ENCODE results near the gene TMEM184A.

The TMEM184A gene

DNA sequence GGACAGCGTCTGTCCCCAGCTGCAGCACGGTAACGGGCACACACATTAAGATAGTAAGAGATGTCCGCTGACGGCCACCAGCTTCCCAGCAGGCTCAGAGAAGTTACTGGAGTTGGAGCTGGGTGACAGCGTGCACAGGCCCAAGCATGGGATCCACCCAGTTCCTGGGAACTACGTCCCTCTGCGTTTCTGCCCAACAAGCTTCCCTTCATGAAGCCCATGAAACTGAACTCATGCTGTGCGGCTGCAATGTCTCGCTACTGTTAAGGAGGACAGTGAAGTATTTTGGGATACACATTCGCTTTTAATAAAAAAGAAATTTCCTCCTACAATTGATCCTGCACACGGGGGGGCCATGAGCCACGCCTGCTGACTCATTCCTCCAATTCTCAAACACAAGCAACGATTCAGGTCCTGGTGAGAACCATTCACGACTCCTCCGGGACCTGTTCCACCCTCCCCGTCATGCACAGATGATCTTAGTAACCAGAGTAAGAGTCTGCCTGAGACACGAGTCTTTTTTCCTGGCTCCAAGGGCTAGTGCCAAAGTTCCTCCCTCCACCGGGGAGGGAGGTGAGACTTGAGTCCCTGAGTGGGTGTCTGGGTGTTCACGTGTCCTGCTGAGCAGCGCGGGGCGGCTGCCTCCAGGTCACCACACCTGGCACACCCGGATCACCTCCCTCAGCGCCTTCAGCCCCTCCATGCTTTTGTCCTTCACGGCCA lies 11.2 kb upstream of the TMEM184A start:
- DNase-seq = no peak

DNA sequence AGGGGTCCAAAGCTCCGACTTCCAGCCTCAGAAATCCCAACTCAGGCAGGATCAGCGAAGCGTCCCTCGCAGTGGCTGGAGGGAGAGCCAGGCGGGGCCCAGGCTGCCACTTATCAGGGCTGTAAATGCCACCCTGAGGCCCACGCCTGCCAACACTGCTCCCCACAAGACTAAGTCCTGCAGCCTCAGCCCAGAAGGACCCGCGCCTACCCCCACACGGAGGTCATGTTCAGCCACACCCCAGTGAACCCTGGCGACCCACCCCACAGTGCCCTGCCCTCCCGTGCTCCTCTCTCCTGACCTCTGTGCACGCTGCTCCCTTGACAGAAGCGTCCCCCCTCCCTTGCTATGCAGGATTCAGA lies 10.7 kb upstream of the TMEM184A start:
- no peak for DNase-seq

DNA sequence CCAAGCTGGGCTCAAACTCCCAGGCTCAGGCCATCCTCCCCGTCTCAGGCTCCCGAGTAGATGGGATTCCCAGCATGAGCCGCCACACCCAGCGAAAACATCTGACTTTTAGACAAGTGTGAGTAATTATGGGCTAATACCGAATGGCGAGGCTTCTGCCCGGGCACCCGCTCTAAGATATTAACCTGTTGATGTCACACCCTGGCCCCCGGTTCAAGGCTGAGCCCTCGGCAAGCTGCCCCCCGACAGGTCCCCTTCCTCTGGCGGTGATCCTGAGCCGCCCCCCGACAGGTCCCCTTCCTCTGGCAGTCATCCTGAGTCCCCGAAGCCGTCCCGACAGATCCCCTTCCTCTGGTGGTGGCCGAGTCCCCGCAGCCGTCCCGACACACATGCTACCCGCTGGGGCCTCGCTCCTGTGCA lies 8.6 kb upstream of the TMEM184A start:
- no peak for DNase-seq

DNA sequence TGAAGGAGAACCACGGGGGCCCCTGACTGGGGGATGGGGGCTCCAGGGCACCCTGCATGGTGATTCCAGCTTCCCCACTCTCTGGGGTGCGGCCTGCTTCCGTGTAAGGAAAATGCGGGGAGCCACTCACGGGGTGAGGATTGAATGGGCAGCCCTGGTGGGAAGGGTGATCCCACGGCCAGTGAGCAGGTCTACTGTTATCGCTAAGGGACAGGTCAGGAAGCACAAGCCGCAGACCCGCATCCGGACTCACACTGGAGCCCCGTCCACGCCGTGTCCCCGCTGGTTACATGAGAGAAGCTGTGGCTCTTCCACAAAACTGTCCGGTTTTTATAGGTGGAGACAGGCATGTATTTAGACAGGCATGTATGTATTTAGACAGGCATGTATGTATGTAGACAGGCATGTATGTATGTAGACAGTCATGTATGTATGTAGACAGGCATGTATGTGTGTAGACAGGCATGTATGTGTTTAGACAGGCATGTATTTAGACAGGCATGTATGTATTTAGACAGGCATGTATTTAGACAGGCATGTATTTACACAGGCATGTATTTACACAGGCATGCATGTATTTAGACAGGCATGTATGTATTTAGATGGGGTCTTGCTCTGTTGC lies 8.1 kb upstream of the TMEM184A start:
- DNase-seq = no peak

DNA sequence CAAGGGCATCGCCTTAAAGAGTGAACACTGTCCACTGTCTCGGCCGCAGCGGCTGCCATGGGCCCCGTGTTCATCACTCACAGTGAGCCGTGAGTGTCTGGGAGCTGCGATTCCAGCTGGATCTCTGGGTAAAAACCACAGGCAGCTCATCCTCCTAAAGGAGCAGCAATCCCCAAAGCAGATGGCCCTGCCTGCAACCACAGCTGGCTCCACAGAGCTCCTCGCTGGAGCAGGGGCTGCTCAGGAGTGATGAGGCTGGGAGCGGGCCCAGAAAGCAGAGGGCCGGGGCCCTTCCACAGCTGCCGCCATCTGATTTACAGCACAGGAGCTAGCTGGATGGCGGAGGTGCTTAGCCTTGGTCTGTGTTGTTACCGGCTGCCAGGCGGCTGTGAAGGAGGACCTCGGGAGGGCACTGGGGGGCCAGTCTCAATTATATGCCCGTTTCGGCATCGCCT lies 6.6 kb upstream of the TMEM184A start:
- no peak for DNase-seq

DNA sequence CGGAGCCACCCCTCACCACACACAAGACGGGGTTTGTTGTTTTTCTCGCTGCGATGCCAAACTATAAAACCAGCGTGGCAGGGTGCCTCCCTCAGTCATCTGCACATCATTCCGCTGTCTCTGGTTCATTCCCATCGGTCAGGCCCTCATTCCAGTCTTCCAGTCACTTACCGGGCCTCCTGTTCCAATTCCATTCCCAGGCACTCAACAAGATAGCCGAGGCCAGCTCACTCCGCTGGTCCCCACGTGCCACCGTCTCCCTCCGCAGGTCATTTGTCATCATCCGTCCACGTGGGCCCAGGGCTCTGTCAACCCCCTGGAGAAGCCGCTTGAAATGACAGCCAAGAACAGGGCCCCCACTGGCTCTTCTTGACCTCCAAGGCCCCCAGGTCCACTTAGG lies 6.1 kb upstream of the TMEM184A start:
- DNase-seq = no peak

DNA sequence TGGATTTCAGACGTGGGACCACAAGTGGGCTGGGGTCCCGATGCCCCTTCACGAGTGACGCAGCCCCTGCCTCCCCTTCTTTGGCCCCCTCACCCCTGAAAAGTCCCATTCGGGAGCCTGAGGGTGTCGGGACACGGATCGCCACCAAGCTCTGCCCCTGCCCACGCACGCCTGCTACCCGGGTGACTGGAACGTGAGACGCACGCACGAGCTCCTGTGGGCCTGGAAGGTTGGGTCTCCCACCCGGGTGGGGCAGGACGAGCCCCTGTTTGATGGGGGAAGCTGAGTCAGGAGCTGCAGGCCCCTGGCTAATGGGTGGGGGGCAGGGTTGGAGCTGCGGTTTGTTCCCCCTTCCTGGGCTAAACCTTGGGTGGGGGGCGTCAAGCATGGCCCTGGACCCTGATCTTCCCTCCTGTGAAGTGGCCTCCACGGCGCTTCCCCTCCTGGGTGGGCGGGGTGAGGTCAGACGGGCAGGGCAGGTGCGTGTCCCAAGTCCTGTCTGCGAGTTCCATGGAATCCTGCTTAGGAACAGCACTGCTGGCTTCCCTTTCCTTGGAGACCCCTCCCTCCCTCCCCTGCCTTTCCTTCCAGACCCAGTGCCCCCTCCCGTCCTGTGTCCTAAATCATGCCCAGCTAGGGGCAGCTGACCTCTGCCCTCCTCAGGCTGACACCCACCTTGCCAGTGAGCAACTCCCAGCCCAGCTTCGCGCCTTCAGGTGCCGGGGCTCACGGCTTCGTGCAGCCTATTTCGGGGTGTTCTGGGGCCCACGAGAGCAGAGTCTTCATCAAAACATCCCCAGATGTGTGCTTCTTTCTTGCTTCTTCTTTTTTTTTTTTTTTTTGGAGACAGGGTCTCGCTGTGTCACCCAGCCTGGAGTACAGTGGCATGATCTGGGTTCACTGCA lies 5.3 kb upstream of the TMEM184A start:
- DNase-seq = no peak

DNA sequence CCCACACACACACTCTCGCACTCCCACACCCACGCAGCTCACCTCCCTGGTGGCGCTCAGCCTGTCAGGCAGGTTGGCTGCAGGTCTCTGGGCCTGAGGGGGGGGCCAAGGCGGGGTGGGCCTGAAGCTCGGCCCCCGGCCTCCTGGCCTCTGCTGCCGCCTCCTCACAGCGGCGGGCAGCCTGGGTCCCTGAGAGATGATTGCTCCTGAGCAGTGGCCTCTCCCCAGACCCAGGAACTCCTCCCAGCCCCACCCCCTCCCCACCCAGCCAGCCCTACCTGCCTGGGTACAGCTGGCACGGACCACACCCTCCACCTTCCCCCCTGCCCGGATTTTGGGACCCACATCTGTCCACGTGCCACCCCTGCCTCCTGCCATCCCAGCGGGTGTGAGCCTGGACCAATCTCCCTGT lies 4.6 kb upstream of the TMEM184A start:
- no peak for DNase-seq

DNA sequence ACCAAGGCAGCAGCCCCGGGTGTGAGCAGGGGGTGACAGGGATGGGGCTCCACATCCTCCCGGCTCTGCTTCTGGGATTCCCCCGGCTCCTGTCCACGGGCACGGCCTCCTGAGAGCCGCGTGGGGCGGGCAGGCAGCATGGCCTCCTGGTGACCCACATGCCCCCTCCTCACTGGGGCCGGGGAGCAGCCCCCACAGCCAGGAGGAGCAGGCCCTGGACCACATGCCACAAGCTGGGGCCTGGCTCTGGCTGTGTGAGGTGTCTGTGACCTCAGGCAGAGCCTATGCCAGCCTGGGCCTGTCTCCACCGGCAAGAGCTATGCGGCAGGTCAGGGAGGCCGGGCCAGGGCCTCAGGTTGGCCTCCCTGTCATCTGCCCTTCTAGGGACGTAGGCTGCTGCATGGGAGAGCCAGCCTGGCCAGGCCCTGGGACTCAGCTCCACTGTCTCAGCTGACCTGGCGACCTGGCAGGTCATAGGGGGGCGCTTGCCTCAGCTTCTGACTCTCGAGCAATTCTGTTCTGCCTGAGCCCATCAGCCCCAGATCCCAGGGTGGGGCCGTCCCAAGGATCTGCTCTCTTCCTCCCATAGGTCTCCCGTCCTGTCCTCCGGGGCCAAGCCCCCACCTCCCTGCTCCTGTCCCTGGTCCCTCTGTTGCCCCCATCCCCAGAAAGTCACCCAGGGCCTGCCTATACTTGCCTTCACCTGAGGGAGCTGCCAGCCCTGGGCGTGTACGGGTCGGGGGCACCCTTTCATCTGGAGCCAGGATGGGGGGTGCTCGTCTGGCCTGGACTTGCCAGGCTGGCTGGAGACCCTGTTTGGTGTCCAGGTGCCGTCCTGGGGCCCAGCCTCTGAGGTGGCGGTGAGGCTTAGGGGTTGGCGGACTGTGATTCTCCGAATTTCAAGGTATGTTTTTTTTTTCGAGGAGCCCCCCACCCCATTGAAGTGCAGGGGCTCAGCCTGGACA lies 3.9 kb upstream of the TMEM184A start:
- DNase-seq = no peak

DNA sequence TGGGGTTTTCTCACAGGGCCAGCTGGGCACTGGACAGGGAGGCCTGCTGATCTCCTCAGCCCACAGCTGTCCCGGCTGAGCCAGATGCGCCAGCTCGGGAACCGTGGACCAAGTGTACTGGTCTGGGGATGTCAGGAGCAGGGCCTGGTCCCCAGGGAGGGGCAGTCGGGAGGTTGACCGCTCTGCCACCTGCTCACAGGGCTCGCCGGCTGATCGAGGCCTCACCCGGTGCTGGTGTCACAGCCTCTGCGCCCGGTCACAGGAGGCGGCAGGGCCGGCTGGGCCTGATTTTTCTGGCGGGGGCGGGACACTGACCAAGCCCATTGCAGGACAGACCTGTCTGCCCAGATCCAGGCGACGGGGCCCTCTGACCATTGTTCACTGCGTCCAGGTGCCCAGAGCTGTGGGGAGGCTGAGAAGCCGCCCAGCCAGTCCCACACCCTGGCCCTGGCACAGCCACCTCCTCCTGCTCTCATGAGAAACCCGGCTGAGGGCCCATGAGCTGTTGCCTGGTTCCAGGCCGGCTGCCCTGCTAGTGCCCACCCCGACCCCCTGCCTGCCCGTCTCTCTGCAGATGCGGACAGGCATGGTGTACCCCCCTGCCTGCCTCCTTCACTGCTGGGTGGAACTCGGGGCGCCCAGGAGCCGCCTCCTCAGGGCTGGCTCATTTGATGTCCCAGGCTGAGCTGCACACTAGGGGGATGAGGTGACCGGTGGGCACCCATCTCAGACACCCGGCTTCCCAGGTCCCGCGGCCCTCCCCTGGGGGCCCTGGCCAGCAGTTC lies 3.0 kb upstream of the TMEM184A start:
- no peak for DNase-seq

DNA sequence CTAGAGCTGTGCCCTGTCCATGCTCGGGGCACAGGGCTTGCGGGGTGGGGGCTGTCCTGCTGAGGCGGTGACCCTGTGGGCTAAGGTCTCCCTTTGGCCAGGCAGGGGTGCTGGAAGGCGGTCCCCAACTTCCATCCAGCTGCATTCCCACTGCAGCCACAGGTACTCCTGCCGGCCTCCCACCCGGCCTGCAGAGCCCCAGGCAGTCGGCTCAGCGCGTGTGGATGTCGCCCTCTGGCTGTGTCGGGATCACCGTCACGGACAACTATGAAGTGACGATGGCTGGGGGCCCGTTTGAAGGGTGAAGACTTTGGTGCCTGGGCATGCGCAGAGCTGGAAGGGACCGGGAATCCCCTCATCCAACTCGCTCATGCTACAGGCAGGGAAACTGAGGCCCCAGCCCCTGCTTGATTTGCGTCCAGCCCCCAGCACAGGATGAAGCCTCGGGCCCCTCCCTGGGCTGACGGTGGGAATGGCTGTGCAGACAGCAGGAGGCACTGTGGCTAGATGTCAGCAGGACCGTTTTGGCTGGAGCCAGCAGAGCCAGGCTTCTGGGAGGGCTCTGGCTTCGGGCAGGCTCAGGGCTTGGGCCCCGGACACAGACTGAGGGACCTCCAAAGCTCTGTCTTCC lies 2.3 kb upstream of the TMEM184A start:
- DNase-seq = no peak

DNA sequence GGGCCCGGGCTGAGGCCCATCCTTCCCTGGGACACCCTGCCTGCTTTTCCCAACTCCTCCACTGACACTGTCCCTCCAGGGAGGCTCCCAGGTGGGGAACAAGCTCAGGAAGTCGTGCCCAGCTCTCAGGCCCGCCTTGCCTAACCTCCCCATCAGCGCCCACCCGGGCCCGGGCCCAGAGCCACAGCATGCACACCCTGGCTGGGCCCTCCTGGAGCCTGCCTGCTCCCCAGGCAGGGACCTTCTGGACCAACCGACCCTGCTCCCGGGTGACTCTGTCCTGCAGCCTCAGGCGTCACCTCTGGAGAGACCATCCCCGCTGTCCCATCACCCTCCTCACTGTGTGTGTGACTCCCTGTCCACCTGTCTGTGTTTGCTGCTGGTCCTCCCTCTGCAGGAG lies 1.8 kb upstream of the TMEM184A start:
- no peak for DNase-seq

DNA sequence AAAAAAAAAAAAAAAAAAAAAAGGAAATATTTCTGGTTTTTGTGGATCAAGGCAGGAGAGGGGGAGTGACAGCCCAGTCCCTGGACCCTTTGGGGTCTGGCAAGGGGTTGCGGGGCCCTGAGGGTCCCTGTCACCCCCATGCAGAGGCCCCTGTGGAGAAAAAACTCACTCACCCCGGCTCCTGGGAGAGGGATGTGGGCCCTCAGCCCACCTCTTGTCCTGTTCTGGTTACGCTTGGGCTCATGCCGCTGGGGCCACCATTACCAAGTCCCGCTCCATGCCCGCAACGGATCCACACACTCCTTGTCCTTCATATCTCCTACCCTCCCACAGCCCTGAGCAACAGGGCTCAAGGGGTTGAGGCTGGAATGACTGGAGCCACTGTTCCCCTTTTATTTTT lies 1.0 kb upstream of the TMEM184A start:
- no peak for DNase-seq

DNA sequence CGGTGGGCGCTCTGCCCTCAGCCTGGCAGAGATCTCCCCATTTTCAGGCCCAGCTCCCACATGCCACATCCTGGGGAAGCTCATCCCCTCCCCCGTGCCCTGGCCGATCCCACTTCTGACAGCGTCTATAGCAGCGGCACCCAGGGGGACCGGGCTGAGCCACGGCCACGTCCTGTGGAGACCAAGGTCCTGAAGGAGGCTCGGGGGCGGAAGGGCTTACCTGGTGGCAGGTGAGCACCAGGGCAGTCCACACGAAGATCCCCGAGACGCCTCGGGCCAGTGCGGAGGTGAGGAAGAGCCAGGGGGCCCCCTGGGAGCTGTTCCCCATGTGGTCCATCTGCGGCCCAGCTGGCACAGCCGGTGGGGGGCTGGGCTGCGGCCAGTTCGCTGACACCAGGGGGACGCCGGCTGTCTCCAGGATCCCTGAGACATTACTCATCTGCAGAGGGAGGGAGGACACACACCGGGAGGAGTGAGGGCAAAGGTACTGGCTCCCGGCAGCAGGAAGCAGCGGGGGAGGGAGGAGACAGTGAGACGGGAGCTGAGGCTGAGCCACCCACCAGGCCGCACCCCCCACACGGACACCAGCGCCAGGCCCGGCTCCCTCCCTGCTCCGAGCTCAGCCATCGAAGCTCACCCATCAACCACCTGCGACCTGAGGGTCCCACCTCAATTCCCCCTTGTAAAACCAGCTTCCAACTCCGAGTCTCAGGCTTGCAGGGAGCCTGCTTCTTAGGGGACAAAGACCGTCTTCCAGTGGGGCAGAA lies 776 bp downstream of the TMEM184A start:
- no peak for DNase-seq

DNA sequence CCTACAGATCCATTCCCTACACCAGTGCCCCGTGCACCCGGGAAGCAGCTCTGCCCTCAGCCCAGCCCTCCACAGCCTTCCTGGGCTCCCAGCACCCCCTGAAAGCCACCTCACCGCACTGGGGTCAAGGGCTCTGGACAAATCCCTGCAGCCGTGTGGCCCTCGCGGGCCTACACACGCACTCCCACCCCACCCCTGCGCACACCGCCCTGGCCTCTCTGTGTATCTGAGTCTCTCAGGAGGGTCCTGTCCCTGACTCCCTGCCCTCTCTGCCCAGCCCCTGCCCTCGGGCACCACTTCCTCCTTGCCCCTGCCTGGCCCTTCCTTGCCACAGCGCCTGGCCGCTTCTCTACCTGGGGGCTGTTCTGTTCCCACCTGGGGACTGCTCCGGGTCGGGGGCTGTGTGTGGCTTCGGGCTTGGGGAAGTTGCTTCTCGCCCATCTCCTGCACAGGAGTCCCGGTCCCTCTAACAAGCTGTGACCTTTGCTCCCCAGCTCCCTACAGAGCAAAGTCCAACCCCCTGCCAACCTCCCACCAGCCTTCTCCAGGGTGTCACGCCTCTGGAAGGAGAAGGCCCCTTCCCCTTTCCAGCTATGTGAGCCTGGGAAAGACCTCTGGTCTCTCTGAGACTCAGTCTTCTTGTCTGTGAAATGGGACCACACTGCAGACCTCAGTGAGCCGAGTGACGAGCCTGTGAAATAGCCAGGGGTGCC lies 1.5 kb downstream of the TMEM184A start:
- no peak for DNase-seq

DNA sequence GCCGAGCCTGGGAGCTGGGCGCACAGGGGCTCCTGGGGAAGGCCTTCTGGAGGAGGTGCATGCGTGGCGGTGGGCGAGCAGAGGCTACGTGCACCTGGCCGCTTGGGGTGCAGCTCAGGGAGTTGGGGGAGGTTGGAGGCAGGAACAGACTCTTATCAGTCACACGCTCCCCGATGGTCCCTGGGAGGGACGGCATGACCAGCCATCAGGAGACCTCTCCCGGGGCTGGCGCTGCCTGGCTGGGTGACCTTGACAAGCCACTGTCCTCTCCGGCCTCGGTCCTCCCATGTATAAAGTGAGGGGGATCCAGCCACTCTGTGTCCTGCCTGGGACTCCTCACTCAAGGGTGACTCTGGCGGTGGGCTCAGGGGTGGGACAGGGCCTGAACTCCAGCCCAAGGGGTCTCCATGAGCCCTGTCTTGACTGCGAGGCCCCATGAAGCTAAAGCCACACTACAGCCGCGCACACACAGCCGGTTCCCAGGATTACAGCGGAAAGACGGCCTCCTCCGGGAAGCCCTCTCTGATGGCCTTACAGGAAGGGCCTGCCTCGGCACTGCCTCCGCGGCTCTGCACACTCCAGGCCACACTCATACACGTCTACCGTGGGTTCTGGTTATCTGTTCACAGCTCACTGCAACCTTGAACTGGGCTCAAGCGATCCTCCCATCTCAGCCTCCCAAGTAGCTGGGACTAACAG lies 2.3 kb downstream of the TMEM184A start:
- no peak for DNase-seq

DNA sequence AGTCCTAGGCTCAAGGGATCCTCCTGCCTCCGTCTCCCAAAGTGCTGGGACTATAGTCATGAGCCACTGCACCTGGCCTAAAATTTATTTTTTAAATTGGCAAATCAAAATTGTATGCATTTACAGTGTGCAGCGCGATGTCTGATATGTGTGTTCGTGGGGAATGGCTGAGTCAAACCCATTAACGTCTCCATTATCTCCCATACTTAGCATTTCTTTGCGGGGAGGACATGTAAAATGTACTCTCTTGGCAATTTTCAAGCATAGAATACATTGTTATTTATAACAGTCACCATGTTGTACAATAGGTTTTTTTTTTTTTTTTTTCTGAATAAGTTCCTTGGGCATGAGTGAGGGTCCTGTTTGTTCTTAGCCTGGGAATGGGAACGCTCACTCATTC lies 3.8 kb downstream of the TMEM184A start:
- DNase-seq = no peak

DNA sequence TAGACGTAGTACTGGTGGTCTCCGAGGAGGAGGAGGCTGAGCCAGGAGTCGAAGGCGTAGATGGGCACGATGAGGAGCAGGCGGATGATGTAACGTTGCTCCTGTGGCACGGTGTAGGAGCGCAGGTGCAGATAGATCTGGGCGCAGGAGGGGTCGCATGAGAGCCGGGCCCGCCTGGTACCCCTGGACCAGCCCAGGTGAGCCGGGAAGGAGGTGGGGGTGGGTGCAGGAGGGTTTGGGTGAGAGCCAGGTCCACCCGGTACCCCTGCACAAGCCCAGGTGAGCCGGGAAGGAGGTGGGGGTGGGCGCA lies 5.2 kb downstream of the TMEM184A start:
- no peak for DNase-seq
